Breast epithelium (tissue), 4 donors: ENCODE data around the gene NDUFS6. TPM values are rescaled to one million over a fixed set of nuclear protein-coding genes. Genes with fewer than 3 reads are reported as not detected.

Experiments
- DNase-seq, 2 donors: peaks; one replicate each; pipeline ENCODE4 v3.0.0-alpha.2; 2019; ENCODE audit warnings: low spot score in 2 of 2
- H3K27ac ChIP-seq, 2 donors: fragments of 200-600 bp; sonication (generic) in 1 of 2; one replicate each; pipeline ENCODE4 v1.5.1; 2016 to 2019; ENCODE audit warnings: mild to moderate bottlenecking in 1 of 2
- H3K27me3 ChIP-seq, 2 donors: fragments of 200-600 bp; sonication (generic) in 1 of 2; one replicate each; pipeline versions ENCODE4 v1.5.1 to v1.6.0; 2017 to 2019; ENCODE audit warnings: control low read depth in 1 of 2, mild to moderate bottlenecking in 1 of 2
- H3K36me3 ChIP-seq: fragments of 200-600 bp; one replicate; pipeline ENCODE4 v1.5.1; 2019
- H3K4me1 ChIP-seq, 2 donors: fragments of 200-600 bp; sonication (generic); one replicate each; pipeline ENCODE4 v1.5.1; 2016 to 2019; ENCODE audit warnings: control low read depth in 1 of 2
- H3K4me3 ChIP-seq, 3 donors: fragments of 200-600 bp; sonication (generic); 1 replicate in 2 of 3; 2 replicates in 1 of 3; pipeline ENCODE4 v1.5.1; 2016 to 2019; ENCODE audit warnings: mild to moderate bottlenecking in 3 of 3, moderate library complexity in 2 of 3
- H3K9me3 ChIP-seq, 2 donors: fragments of 200-600 bp; sonication (generic) in 1 of 2; one replicate each; pipeline ENCODE4 v1.5.1; 2016 to 2019; ENCODE audit warnings: control low read depth in 1 of 2
- POLR2A ChIP-seq: fragments of 450-650 bp; IDR thresholded peaks from one replicate; pipeline ENCODE4 v1.6.1; 2016; ENCODE audit warnings: antibody characterized with exemption, mild to moderate bottlenecking, moderate library complexity
- POLR2AphosphoS5 ChIP-seq, 3 donors: sonication (generic); formaldehyde crosslinking; IDR thresholded peaks; one replicate each; pipeline ENCODE4 v1.6.1; 2017; ENCODE audit warnings: antibody characterized with exemption in 3 of 3
- intact Hi-C: fragments of 100-400 bp; cut with DNase I; formaldehyde crosslinking; loops from one replicate; pipeline ENCODE4 v1.15.1; 2023; ENCODE audit warnings: low total_unique reads
- total RNA-seq, 3 donors: library from RNA; depleted of rRNA; stranded (reverse); fragments of >200 nt; gene quantifications; one replicate each; pipeline ENCODE4 v1.1.0, GENCODE V29; 2016
- TF ChIP-seq, protein P1 (sequence below), 3 donors: fragments of 450-650 bp; IDR thresholded peaks; one replicate each; pipeline ENCODE4 v1.5.1; 2016 to 2017; ENCODE audit warnings: antibody characterized with exemption in 3 of 3, mild to moderate bottlenecking in 3 of 3, moderate library complexity in 3 of 3

NDUFS6 gene
- total RNA-seq, 3 donors from 2014 or later, result 37.9 to 68.8 (median 48.0) TPM

DNA sequence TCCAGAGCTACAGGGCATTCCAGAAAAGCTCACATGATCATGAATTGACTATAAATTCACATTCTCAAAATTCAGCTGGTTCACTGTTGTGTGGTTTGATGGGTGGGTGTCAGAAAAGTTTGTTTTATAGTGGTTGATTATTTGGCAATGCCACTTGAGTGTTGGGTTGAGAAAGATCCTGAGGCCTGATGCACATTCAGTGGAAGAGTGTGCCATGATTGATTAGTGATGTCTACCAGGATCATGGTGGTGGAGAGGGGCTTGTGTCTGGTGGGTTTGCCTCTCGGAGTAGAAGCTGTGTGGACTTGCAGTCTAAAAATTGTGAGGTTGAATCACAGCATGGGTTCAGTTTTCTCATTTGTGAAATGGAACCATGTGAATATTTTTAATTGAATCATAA, 2.0 kb downstream of the NDUFS6 start:
- Histone ChIP-seq H3K4me1 (peaks cover 0 to 5% of the 10 kb centered on the region in 2 donors), H3K9me3 (no peaks in the 10 kb centered on the region), H3K4me3 (no peak overlapping the region), H3K36me3 (no peaks in the 10 kb centered on the region), H3K27ac (no peak overlapping the region), H3K27me3 (no peaks in the 10 kb centered on the region)
- intact Hi-C loops, result no loop called here
- TF ChIP-seq, protein P1, sequence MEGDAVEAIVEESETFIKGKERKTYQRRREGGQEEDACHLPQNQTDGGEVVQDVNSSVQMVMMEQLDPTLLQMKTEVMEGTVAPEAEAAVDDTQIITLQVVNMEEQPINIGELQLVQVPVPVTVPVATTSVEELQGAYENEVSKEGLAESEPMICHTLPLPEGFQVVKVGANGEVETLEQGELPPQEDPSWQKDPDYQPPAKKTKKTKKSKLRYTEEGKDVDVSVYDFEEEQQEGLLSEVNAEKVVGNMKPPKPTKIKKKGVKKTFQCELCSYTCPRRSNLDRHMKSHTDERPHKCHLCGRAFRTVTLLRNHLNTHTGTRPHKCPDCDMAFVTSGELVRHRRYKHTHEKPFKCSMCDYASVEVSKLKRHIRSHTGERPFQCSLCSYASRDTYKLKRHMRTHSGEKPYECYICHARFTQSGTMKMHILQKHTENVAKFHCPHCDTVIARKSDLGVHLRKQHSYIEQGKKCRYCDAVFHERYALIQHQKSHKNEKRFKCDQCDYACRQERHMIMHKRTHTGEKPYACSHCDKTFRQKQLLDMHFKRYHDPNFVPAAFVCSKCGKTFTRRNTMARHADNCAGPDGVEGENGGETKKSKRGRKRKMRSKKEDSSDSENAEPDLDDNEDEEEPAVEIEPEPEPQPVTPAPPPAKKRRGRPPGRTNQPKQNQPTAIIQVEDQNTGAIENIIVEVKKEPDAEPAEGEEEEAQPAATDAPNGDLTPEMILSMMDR (IDR thresholded peaks at IDR 0.05), result no peak
- no peak for TF ChIP-seq POLR2A
- no peak for TF ChIP-seq POLR2AphosphoS5 (IDR thresholded peaks at IDR 0.05)
- DNase-seq, result no peak

DNA sequence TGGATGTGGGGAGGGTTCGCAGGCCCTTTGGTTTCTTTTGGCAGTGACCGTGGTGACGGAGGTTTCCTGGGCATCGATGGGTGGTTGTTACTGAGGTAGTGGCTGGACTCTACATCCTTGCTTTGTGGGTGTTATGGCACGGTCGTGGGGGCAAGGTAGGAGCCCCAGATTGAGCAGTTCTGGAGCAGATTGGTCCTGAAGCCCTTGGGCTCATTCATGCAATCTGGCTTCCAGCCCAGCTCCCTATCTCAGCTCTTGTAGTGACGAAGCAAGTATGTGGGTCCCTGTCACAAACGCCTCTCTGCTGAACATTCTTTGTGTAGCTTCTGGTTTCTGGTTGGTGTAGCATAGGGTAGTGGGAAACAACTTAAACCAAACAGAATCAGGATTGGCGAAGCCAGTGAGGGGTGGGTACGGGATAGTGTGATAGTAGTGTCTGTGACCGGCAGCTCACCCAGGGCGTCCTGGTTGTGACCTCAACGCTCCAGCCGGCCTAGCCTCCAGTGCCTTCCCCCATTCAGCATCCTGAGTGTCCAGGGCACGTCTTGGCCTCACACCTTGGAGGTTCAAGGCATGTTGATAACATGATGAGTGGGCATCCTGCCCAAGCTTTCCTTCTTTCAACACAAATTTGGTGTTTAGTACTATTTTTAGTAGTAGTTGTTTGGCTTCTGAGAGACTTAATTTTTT, 2.9 kb downstream of the NDUFS6 start:
- intact Hi-C loops, result no loop called here
- DNase-seq, result no peak
- Histone ChIP-seq H3K4me3 (no peak overlapping the region), H3K36me3 (no peaks in the 10 kb centered on the region), H3K27me3 (no peaks in the 10 kb centered on the region), H3K4me1 (no peaks in the 10 kb centered on the region), H3K9me3 (no peaks in the 10 kb centered on the region), H3K27ac (no peak overlapping the region)
- TF ChIP-seq POLR2A (no peak), POLR2AphosphoS5 (IDR thresholded peaks at IDR 0.05) (no peak)
- TF ChIP-seq, protein P1 (IDR thresholded peaks at IDR 0.05), result no peak

DNA sequence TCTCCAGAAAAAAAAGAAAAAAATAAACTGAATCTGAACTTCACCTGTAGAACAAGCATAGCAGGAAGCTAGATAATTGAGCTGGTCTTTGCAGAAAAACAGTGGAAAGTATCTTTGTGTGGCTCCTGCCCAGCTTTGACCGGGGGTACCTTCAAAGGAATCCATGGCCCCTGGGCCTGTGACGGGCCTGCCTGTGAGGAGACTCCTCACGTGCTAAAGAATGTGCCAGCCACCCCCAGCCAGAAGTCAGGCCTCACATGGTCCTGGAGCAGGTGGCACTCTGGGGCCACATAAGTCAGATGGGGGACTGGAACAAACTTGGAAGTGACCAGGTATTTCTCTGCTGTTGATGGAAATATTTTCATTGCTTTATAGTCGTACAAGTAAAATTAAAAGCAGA, 4.1 kb downstream of the NDUFS6 start:
- intact Hi-C loops, result no loop called here
- Histone ChIP-seq H3K36me3 (no peaks in the 10 kb centered on the region), H3K4me3 (no peak overlapping the region), H3K27me3 (no peaks in the 10 kb centered on the region), H3K9me3 (no peaks in the 10 kb centered on the region), H3K4me1 (no peaks in the 10 kb centered on the region), H3K27ac (no peak overlapping the region)
- TF ChIP-seq POLR2A (no peak), POLR2AphosphoS5 (IDR thresholded peaks at IDR 0.05) (no peak)
- TF ChIP-seq, protein P1 (IDR thresholded peaks at IDR 0.05), result no peak
- DNase-seq, result no peak

DNA sequence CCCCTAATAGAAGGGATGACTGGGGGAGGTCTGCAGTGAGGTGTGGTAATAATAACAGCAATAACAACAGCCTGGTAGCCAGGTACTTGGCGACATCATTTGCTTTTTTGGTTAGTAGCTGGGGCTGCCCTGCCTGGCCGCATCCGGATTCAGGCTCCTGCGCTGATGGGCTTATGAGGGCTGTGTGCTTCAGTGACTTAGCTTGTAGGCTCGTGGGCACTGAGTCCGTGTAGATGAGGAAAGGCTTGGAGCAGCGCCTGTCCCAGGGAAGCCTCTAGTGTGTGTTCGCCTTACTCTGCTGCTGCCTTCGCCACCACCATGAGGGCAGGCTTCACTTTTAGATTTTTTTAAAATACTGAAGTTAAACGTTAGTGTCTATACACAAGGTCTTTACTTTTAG, 4.5 kb downstream of the NDUFS6 start:
- DNase-seq, result no peak
- H3K9me3 ChIP-seq, result no peaks in the 10 kb centered on the region
- intact Hi-C loops, result no loop called here
- H3K4me3 ChIP-seq, result no peak overlapping the region
- no peaks in the 10 kb centered on the region for H3K36me3 ChIP-seq
- H3K27ac ChIP-seq, result no peak overlapping the region
- H3K27me3 ChIP-seq, result no peaks in the 10 kb centered on the region
- H3K4me1 ChIP-seq, result no peaks in the 10 kb centered on the region
- no peak for TF ChIP-seq POLR2AphosphoS5 (IDR thresholded peaks at IDR 0.05)
- TF ChIP-seq, protein P1 (IDR thresholded peaks at IDR 0.05), result no peak
- no peak for TF ChIP-seq POLR2A

DNA sequence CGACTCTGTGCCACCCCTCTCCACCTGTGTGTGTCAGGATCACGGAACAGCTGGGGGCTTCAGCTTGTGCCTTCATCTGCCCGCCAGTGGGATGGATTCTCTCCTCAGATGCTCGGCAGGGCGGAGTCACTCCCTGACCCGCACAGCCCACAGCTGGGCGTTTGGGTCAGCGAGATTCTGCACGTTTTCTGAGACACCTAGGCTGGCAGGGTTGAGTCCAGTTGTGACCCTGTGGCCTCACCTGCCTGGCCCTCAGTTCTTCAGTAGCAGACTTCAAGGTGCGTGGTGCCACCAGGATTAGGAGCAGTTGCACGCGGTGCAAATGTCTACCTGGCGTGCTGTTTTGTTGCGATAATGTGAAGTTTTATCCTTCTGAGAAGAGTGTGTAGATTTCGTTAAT, 5.0 kb downstream of the NDUFS6 start:
- Histone ChIP-seq H3K4me3 (no peak overlapping the region), H3K4me1 (no peaks in the 10 kb centered on the region), H3K27me3 (no peaks in the 10 kb centered on the region), H3K36me3 (no peaks in the 10 kb centered on the region), H3K27ac (no peak overlapping the region), H3K9me3 (no peaks in the 10 kb centered on the region)
- intact Hi-C loops, result no loop called here
- TF ChIP-seq POLR2AphosphoS5 (IDR thresholded peaks at IDR 0.05), result no peak
- TF ChIP-seq, protein P1 (IDR thresholded peaks at IDR 0.05), result no peak
- TF ChIP-seq POLR2A, result no peak
- DNase-seq, result no peak
